Endothelial cell of umbilical vein (primary cell): Measurements from ENCODE around the gene LARGE1. TPM values are rescaled to one million over a fixed set of nuclear protein-coding genes. Genes with fewer than 3 reads are reported as not detected.
"Not testable (repeated sequence)": the region's sequence is repeated elsewhere in the genome, so short reads cannot be mapped to it uniquely, and the experiment has no call there.

Experiments
- BruUV-seq: library from RNA; stranded (reverse); fragments of 400-500 nt; replicated peaks from 2 replicates; lab custom pipeline; 2021; lab: Mats Ljungman, UMichigan
- CTCF ChIA-PET: fragments of 300-600, 350-600 bp; sonication (Branson Sonifier 250); formaldehyde crosslinking; loops from one replicate; lab custom pipeline; 2021; ENCODE audit warnings: antibody characterized with exemption, inconsistent platforms; lab: Charles Lee
- POLR2A ChIA-PET: fragments of 300-600, 350-600 bp; sonication (Branson Sonifier 250); formaldehyde crosslinking; loops from one replicate; lab custom pipeline; 2021; ENCODE audit warnings: antibody characterized with exemption, inconsistent platforms; lab: Charles Lee
- DNase-seq: peaks from one replicate; pipeline ENCODE4 v3.0.0-alpha.2; 2011; ENCODE audit warnings: low read depth, low spot score
- FAIRE-seq: peaks from 2 replicates; lab custom pipeline; 2011; peaks lifted over from hg19 to GRCh38; lab: Jason Lieb, UNC
- H2AFZ ChIP-seq: 2 replicates; pipeline ENCODE4 v1.6.0; 2012; ENCODE audit warnings: low read depth, low read length, control low read depth, inconsistent platforms
- H3K27ac ChIP-seq: 2 replicates; pipeline ENCODE4 v1.5.1; 2011; ENCODE audit warnings: low read depth, mild to moderate bottlenecking, control low read depth, low read length, moderate library complexity; ENCODE audit not compliant: insufficient read depth
- H3K27me3 ChIP-seq, 2 experiments: 2 replicates each; pipeline versions ENCODE4 v1.6.0 to v1.6.1; 2011; ENCODE audit warnings: low read length in 2 of 2, mixed read lengths in 1 of 2; ENCODE audit not compliant: control insufficient read depth in 2 of 2, insufficient read depth in 2 of 2
- H3K36me3 ChIP-seq, 2 experiments: 2 replicates in 1 of 2; 3 replicates in 1 of 2; pipeline ENCODE4 v1.5.1; 2011; ENCODE audit warnings: low read length in 2 of 2, mild to moderate bottlenecking in 1 of 2, moderate library complexity in 1 of 2; ENCODE audit not compliant: control insufficient read depth in 2 of 2, insufficient read depth in 2 of 2; ENCODE audit errors: extremely low read depth in 1 of 2
- H3K4me1 ChIP-seq: 3 replicates; pipeline ENCODE4 v1.5.1; 2011; ENCODE audit warnings: mild to moderate bottlenecking, low read length; ENCODE audit not compliant: control insufficient read depth, insufficient read depth; ENCODE audit errors: extremely low read depth
- H3K4me2 ChIP-seq: 2 replicates; pipeline ENCODE4 v1.6.1; 2011; ENCODE audit warnings: low read length, control low read depth, mixed read lengths; ENCODE audit not compliant: insufficient read depth
- H3K4me3 ChIP-seq, 3 experiments: fragments of 200-600 bp in 1 of 3; sonication (generic), shearing (Covaris generic) in 1 of 3; replicated peaks in 1 of 3; 2 replicates each; pipeline ENCODE4 v1.5.1; 2011 to 2016; ENCODE audit warnings: control low read depth in 3 of 3, low read length in 3 of 3, mild to moderate bottlenecking in 2 of 3, inconsistent platforms in 1 of 3, low read depth in 1 of 3, moderate library complexity in 1 of 3; ENCODE audit not compliant: insufficient read depth in 1 of 3
- H3K79me2 ChIP-seq: 2 replicates; pipeline ENCODE4 v1.6.0; 2012; ENCODE audit warnings: low read length, inconsistent platforms; ENCODE audit not compliant: control insufficient read depth, insufficient read depth
- H3K9ac ChIP-seq: replicated peaks from 2 replicates; pipeline ENCODE3; 2011; ENCODE audit warnings: low read length, control low read depth; ENCODE audit not compliant: insufficient read depth; ENCODE audit errors: extremely low read depth
- H3K9me1 ChIP-seq: replicated peaks from 3 replicates; pipeline ENCODE4 v1.6.0; 2011; ENCODE audit warnings: mild to moderate bottlenecking, low read length; ENCODE audit not compliant: control insufficient read depth, insufficient read depth; ENCODE audit errors: extremely low read depth
- H3K9me3 ChIP-seq: replicated peaks from 2 replicates; pipeline ENCODE4 v1.5.1; 2012; ENCODE audit warnings: low read length, inconsistent platforms; ENCODE audit not compliant: control insufficient read depth, insufficient read depth
- H4K20me1 ChIP-seq: replicated peaks from 2 replicates; pipeline ENCODE3; 2011; ENCODE audit warnings: mild to moderate bottlenecking, low read length; ENCODE audit not compliant: control insufficient read depth, insufficient read depth; ENCODE audit errors: extremely low read depth
- JUN ChIP-seq: IDR thresholded peaks from 2 replicates; pipeline ENCODE4 v1.6.1; 2011; ENCODE audit warnings: borderline replicate concordance, low read depth; ENCODE audit not compliant: insufficient read length, insufficient read depth
- POLR2A ChIP-seq: IDR thresholded peaks from 2 replicates; pipeline ENCODE4 v1.6.1; 2012; ENCODE audit warnings: low read depth, mild to moderate bottlenecking, control low read depth, low read length
- POLR2AphosphoS5 ChIP-seq: IDR thresholded peaks from 2 replicates; pipeline ENCODE4 v1.6.1; 2012; ENCODE audit warnings: low read depth, mild to moderate bottlenecking, control low read depth, low read length, moderate library complexity; ENCODE audit not compliant: insufficient read depth
- dilution Hi-C: fragments of 300-500 bp; cut with MboI; formaldehyde crosslinking; loops from one replicate; pipeline ENCODE4 v1.15.0; 2019; ENCODE audit warnings: low sequenced_read_pairs; ENCODE audit not compliant: extremely low pct_ligation_motif_present
- intact Hi-C: fragments of 100-400 bp; cut with micrococcal nuclease; formaldehyde crosslinking; loops from one replicate; pipeline ENCODE4 v1.10.0; 2022
- polyA plus RNA-seq, 4 experiments: library from polyadenylated mRNA; depleted of rRNA in 3 of 4; stranded (reverse) in 3 of 4; unstranded in 1 of 4; fragments of >200 nt; gene quantifications; 2 replicates each; pipeline versions ENCODE4 v1.2.1 to v1.2.3, GENCODE V29; 2011 to 2012; ENCODE audit warnings: missing spikeins in 1 of 4
- total RNA-seq: library from RNA; stranded (reverse); gene quantifications from 2 replicates; pipeline ENCODE4 v1.2.3, GENCODE V29; 2021

The LARGE1 gene
- total and polyA plus RNA-seq, 2 donors (not counting 3 experiments of a cell fraction or from before 2014, with no cell fraction given) = 0.95 to 4.4 TPM

GRCh38 chr22:33859311-33859710, 61.0 kb downstream of the LARGE1 start:
- no peak for TF ChIP-seq POLR2AphosphoS5
- no peak for TF ChIP-seq POLR2A
- no peak for TF ChIP-seq JUN
- H3K27me3 ChIP-seq = no peaks in the 10 kb centered on the region
- DNase-seq (no peak), FAIRE-seq (no peak)
- H3K4me1 ChIP-seq = no peaks in the 10 kb centered on the region
- H3K9ac ChIP-seq = no peak overlapping the region
- no peak overlapping the region for H3K4me2 ChIP-seq
- ChIA-PET POLR2A (no interaction called here), CTCF (no interaction called here)
- no peaks in the 10 kb centered on the region for H3K36me3 ChIP-seq
- no peaks in the 10 kb centered on the region for H4K20me1 ChIP-seq
- no peak overlapping the region for H3K4me3 ChIP-seq
- H2AFZ ChIP-seq = no peak overlapping the region
- no peaks in the 10 kb centered on the region for H3K79me2 ChIP-seq
- BruUV-seq = no TSS peak
- dilution Hi-C loops = no loop called here
- H3K27ac ChIP-seq = no peak overlapping the region
- no peaks in the 10 kb centered on the region for H3K9me1 ChIP-seq
- intact Hi-C loops = no loop called here
- H3K9me3 ChIP-seq = peaks cover 3% of the 10 kb centered on the region

DNA sequence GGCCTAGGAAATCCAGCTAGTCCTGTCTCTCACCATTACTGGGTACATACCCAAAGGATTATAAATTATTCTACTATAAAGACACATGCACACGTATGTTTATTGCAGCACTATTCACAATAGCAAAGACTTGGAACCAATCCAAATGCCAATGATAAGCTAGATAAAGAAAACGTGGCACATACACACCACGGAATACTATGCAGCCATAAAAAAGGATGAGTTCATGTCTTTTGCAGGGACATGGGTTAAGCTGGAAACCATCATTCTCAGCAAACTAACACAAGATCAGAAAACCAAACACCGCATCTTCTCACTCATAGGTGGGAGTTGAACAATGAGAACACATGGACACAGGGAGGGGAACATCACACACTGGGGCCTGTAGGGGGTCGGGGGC, 61.6 kb downstream of the LARGE1 start:
- intact Hi-C loops, POLR2A ChIA-PET, H3K4me3 ChIP-seq, H2AFZ ChIP-seq, H3K4me2 ChIP-seq, H4K20me1 ChIP-seq, BruUV-seq, H3K27me3 ChIP-seq, dilution Hi-C loops, H3K9me1 ChIP-seq, H3K27ac ChIP-seq, H3K36me3 ChIP-seq, H3K4me1 ChIP-seq, H3K9me3 ChIP-seq, H3K79me2 ChIP-seq, H3K9ac ChIP-seq, FAIRE-seq, DNase-seq, CTCF ChIA-PET: not testable (repeated sequence)

- BruUV-seq, H3K27me3 ChIP-seq, H2AFZ ChIP-seq, H3K36me3 ChIP-seq, H3K9me1 ChIP-seq, H3K79me2 ChIP-seq, H3K4me3 ChIP-seq, H3K9me3 ChIP-seq, H3K4me1 ChIP-seq, DNase-seq, POLR2A ChIA-PET, intact Hi-C loops, H3K27ac ChIP-seq, FAIRE-seq, H3K9ac ChIP-seq, CTCF ChIA-PET, H3K4me2 ChIP-seq, dilution Hi-C loops, H4K20me1 ChIP-seq: not testable (repeated sequence)
Observed at GRCh38 chr22:33857767-33858166, 62.5 kb downstream of the LARGE1 start.
